Stimulated activated CD4-positive, alpha-beta T cell treated with anti-CD3 and anti-CD28 coated beads, Interleukin-1b, Interleukin-23, amount 100 ng/mL, for 4 hours (primary cell): Measurements from ENCODE around the gene PELI2.

Experiments used
- DNase-seq, 2 donors: peaks; one replicate each; pipeline ENCODE4 v3.0.0-alpha.2; 2020; ENCODE audit warnings: low read depth in 2 of 2

Gene PELI2

GRCh38 chr14:56299306-56299984 lies 181.2 kb downstream of the PELI2 start:
- no peak for DNase-seq

GRCh38 chr14:56300495-56300894 lies 182.3 kb downstream of the PELI2 start:
- DNase-seq: no peak

- no peak for DNase-seq
Measured at GRCh38 chr14:56304456-56304855, 186.2 kb downstream of the PELI2 start.

- DNase-seq: no peak
Measured at GRCh38 chr14:56309198-56309597, 191.0 kb downstream of the PELI2 start.

- no peak for DNase-seq
Measured at GRCh38 chr14:56310643-56311042, 192.4 kb downstream of the PELI2 start.

GRCh38 chr14:56313789-56314188 lies 195.6 kb downstream of the PELI2 start:
- DNase-seq: no peak

- DNase-seq: no peak
Measured at GRCh38 chr14:56318393-56319115, 200.3 kb downstream of the PELI2 start.

- no peak for DNase-seq
Measured at GRCh38 chr14:56321861-56322260, 203.7 kb downstream of the PELI2 start.

- DNase-seq: no peak
Measured at GRCh38 chr14:56322531-56322930, 204.3 kb downstream of the PELI2 start.

GRCh38 chr14:56324454-56324853 lies 206.2 kb downstream of the PELI2 start:
- DNase-seq: no peak

GRCh38 chr14:56324856-56325699 lies 206.9 kb downstream of the PELI2 start:
- DNase-seq: no peak

GRCh38 chr14:56328021-56328420 lies 209.8 kb downstream of the PELI2 start:
- DNase-seq: no peak

GRCh38 chr14:56331592-56332216 lies 213.5 kb downstream of the PELI2 start:
- DNase-seq: no peak

- no peak for DNase-seq
Measured at GRCh38 chr14:56333359-56334292, 215.4 kb downstream of the PELI2 start.

GRCh38 chr14:56334458-56334857 lies 216.2 kb downstream of the PELI2 start:
- no peak for DNase-seq

GRCh38 chr14:56338674-56339073 lies 220.5 kb downstream of the PELI2 start:
- no peak for DNase-seq

GRCh38 chr14:56339855-56340701 lies 221.9 kb downstream of the PELI2 start:
- DNase-seq: peak; percentile 29 to 31

- no peak for DNase-seq
Measured at GRCh38 chr14:56340932-56341331, 222.7 kb downstream of the PELI2 start.

- no peak for DNase-seq
Measured at GRCh38 chr14:56341766-56342493, 223.7 kb downstream of the PELI2 start.
